GM23338 (cell line): Measurements from ENCODE around the gene RGCC. TPM values are rescaled to one million over a fixed set of nuclear protein-coding genes. Genes with fewer than 3 reads are reported as not detected.
"Not testable (repeated sequence)": the region's sequence is repeated elsewhere in the genome, so short reads cannot be mapped to it uniquely, and the experiment has no call there.

Experiments used
- ATAC-seq: fragments of 200-7000 bp; cut with Tn5 transposase; 3 replicates; pipeline ENCODE4 v1.9.1; 2020
- DNase-seq: peaks from one replicate; pipeline ENCODE4 v3.0.0-alpha.2; 2015; ENCODE audit warnings: low spot score
- H2AFZ ChIP-seq: fragments of 200-600 bp; sonication (generic); 2 replicates; pipeline ENCODE4 v1.8.0; 2016; ENCODE audit warnings: antibody characterized with exemption, mild to moderate bottlenecking, moderate library complexity
- H3F3A ChIP-seq: fragments of 200-600 bp; sonication (generic); replicated peaks from 2 replicates; pipeline ENCODE4 v1.8.0; 2017; ENCODE audit warnings: antibody characterized with exemption, mixed run types, low read depth
- H3K27ac ChIP-seq: fragments of 200-600 bp; sonication (generic); 2 replicates; pipeline ENCODE4 v1.6.1; 2016; ENCODE audit warnings: low read depth
- H3K27me3 ChIP-seq: fragments of 200-600 bp; sonication (generic); 2 replicates; pipeline ENCODE4 v1.8.0; 2016; ENCODE audit warnings: mild to moderate bottlenecking, mixed run types, moderate library complexity; ENCODE audit not compliant: insufficient read depth
- H3K36me3 ChIP-seq: fragments of 200-600 bp; sonication (generic); 2 replicates; pipeline ENCODE4 v1.8.0; 2016; ENCODE audit warnings: mild to moderate bottlenecking; ENCODE audit not compliant: insufficient read depth
- H3K4me1 ChIP-seq: fragments of 200-600 bp; sonication (generic); 2 replicates; pipeline ENCODE4 v1.8.0; 2016; ENCODE audit warnings: mild to moderate bottlenecking, moderate library complexity; ENCODE audit not compliant: insufficient read depth
- H3K4me2 ChIP-seq: fragments of 200-600 bp; sonication (generic); 2 replicates; pipeline ENCODE4 v1.7.1; 2017; ENCODE audit warnings: mixed run types
- H3K4me3 ChIP-seq: fragments of 200-600 bp; sonication (generic); 2 replicates; pipeline ENCODE4 v1.6.1; 2016; ENCODE audit warnings: mixed run types
- H3K79me2 ChIP-seq: fragments of 200-600 bp; sonication (generic); replicated peaks from 2 replicates; pipeline ENCODE4 v1.8.0; 2017; ENCODE audit warnings: mild to moderate bottlenecking; ENCODE audit not compliant: insufficient read depth
- H3K9me2 ChIP-seq: fragments of 200-600 bp; sonication (generic); 2 replicates; pipeline ENCODE4 v1.8.0; 2017; ENCODE audit not compliant: insufficient read depth
- H4K20me1 ChIP-seq: fragments of 200-600 bp; sonication (generic); replicated peaks from 2 replicates; pipeline ENCODE4 v1.8.0; 2017; ENCODE audit warnings: mild to moderate bottlenecking; ENCODE audit not compliant: insufficient read depth
- H3K27ac Mint-ChIP-seq: 2 replicates; pipeline ENCODE4 v1.8.0; 2020; ENCODE audit warnings: inconsistent platforms, mild to moderate bottlenecking, moderate library complexity, mixed read lengths
- H3K27me3 Mint-ChIP-seq: 3 replicates; pipeline ENCODE4 v1.8.0; 2022; ENCODE audit warnings: low read depth, mild to moderate bottlenecking, moderate library complexity, mixed read lengths, inconsistent platforms; ENCODE audit not compliant: insufficient read depth, poor library complexity
- H3K36me3 Mint-ChIP-seq: 3 replicates; pipeline ENCODE4 v1.8.0; 2021; ENCODE audit warnings: low read depth, mild to moderate bottlenecking, inconsistent platforms, moderate library complexity, mixed read lengths
- H3K4me1 Mint-ChIP-seq: 3 replicates; pipeline ENCODE4 v1.8.0; 2020; ENCODE audit warnings: mild to moderate bottlenecking, inconsistent platforms, mixed read lengths
- H3K4me3 Mint-ChIP-seq: 3 replicates; pipeline ENCODE4 v1.8.0; 2021; ENCODE audit warnings: moderate library complexity, mild to moderate bottlenecking, inconsistent platforms, mixed read lengths
- H3K9me3 Mint-ChIP-seq: 3 replicates; pipeline ENCODE4 v1.8.0; 2020; ENCODE audit warnings: moderate library complexity, mild to moderate bottlenecking, inconsistent platforms, mixed read lengths
- EZH2 ChIP-seq: fragments of 200-600 bp; sonication (generic); IDR thresholded peaks from one replicate; pipeline ENCODE4 v1.8.0; 2017; ENCODE audit warnings: antibody characterized with exemption, mild to moderate bottlenecking, low read depth; ENCODE audit not compliant: unreplicated experiment
- EZH2phosphoT487 ChIP-seq: fragments of 200-600 bp; sonication (generic); IDR thresholded peaks from one replicate; pipeline ENCODE4 v1.8.1; 2018; ENCODE audit warnings: antibody characterized with exemption; ENCODE audit not compliant: unreplicated experiment
- JUNB ChIP-seq: IDR thresholded peaks from one replicate; pipeline ENCODE4 v1.6.1; 2016; ENCODE audit warnings: antibody characterized with exemption; ENCODE audit not compliant: unreplicated experiment
- STAT1 ChIP-seq: IDR thresholded peaks from one replicate; pipeline ENCODE4 v1.6.1; 2016; ENCODE audit warnings: antibody characterized with exemption; ENCODE audit not compliant: unreplicated experiment
- ZNF114 ChIP-seq: fragments of 250-450 bp; sonication (Bioruptor Pico); IDR thresholded peaks from 2 replicates; pipeline ENCODE4 v1.5.0; 2020; ENCODE audit warnings: mild to moderate bottlenecking, moderate library complexity
- ZNF462 ChIP-seq: fragments of 250-450 bp; sonication (Bioruptor Pico); IDR thresholded peaks from 2 replicates; pipeline ENCODE4 v1.5.0; 2020; ENCODE audit warnings: mild to moderate bottlenecking, moderate library complexity
- polyA plus RNA-seq: library from polyadenylated mRNA; unstranded; fragments of >200 nt; fragmentation: Nextera tagmentation; extraction: Ambion mirVana; gene quantifications from 2 replicates; pipeline ENCODE4 v1.2.1, GENCODE V29; 2016
- total RNA-seq: library from RNA; depleted of rRNA; stranded (reverse); fragments of >200 nt; shearing (Covaris generic); gene quantifications from 2 replicates; pipeline ENCODE4 v1.2.3, GENCODE V29; 2014
- TF ChIP-seq, protein P1 (sequence below): IDR thresholded peaks from one replicate; pipeline ENCODE4 v1.6.1; 2018; ENCODE audit warnings: antibody characterized with exemption; ENCODE audit not compliant: unreplicated experiment

RGCC gene
- total and polyA plus RNA-seq, 2 experiments from 2014 or later: 0.65 to 0.66 TPM

GRCh38 chr13:41503356-41503755, 46.0 kb downstream of the RGCC start:
- Histone ChIP-seq H3K27me3 (no peaks in the 10 kb centered on the region), H3K4me1 (no peaks in the 10 kb centered on the region), H3K4me3 (no peak overlapping the region), H3K4me2 (no peak overlapping the region), H3K27ac (no peak overlapping the region), H3K36me3 (no peaks in the 10 kb centered on the region), H3K9me2 (peaks cover 4% of the 10 kb centered on the region; the same call in 1 of the 2 replicates), H4K20me1 (no peaks in the 10 kb centered on the region), H3K79me2 (no peaks in the 10 kb centered on the region), H3F3A (no peaks in the 10 kb centered on the region), H2AFZ (no peak overlapping the region)
- H3K4me1 Mint-ChIP-seq: no peaks in the 10 kb centered on the region
- H3K9me3 Mint-ChIP-seq: peaks cover 7% of the 10 kb centered on the region; the same call in 1 of the 3 replicates
- TF ChIP-seq EZH2 (no peak), EZH2phosphoT487 (no peak), ZNF114 (CRISPR knock-in tag) (no peak), STAT1 (no peak), JUNB (no peak)
- no peak overlapping the region for H3K27ac Mint-ChIP-seq
- ATAC-seq (no peak), DNase-seq (no peak)
- H3K27me3 Mint-ChIP-seq: peaks cover 2% of the 10 kb centered on the region
- no peak overlapping the region for H3K4me3 Mint-ChIP-seq
- no peaks in the 10 kb centered on the region for H3K36me3 Mint-ChIP-seq

GRCh38 chr13:41504657-41505056, 47.3 kb downstream of the RGCC start:
- H3K9me2 ChIP-seq, H3K27ac Mint-ChIP-seq, H3K9me3 Mint-ChIP-seq, H2AFZ ChIP-seq, DNase-seq, H3F3A ChIP-seq, H3K27me3 ChIP-seq, H3K27me3 Mint-ChIP-seq, ATAC-seq, H3K4me1 Mint-ChIP-seq, H3K27ac ChIP-seq, H3K79me2 ChIP-seq, H3K36me3 Mint-ChIP-seq, H3K4me3 ChIP-seq, H3K4me3 Mint-ChIP-seq, H3K4me1 ChIP-seq, H4K20me1 ChIP-seq, H3K36me3 ChIP-seq, H3K4me2 ChIP-seq: not testable (repeated sequence)

- H3K36me3 Mint-ChIP-seq: no peaks in the 10 kb centered on the region
- peaks cover 2% of the 10 kb centered on the region for H3K27me3 Mint-ChIP-seq
- H3K27me3 ChIP-seq: no peaks in the 10 kb centered on the region
- no peaks in the 10 kb centered on the region for H3K4me1 Mint-ChIP-seq
- no peak overlapping the region for H3K4me3 ChIP-seq
- H3K9me2 ChIP-seq: peaks cover 10% of the 10 kb centered on the region; the same call in 1 of the 2 replicates
- no peak overlapping the region for H3K27ac ChIP-seq
- peaks cover 7% of the 10 kb centered on the region; the same call in 1 of the 3 replicates for H3K9me3 Mint-ChIP-seq
- H3K4me2 ChIP-seq: no peak overlapping the region
- no peak overlapping the region for H2AFZ ChIP-seq
- ATAC-seq: no peak
- no peaks in the 10 kb centered on the region for H3K4me1 ChIP-seq
- no peaks in the 10 kb centered on the region for H3K36me3 ChIP-seq
- H3F3A ChIP-seq: no peaks in the 10 kb centered on the region
- H4K20me1 ChIP-seq: no peaks in the 10 kb centered on the region
- no peak overlapping the region for H3K27ac Mint-ChIP-seq
- H3K4me3 Mint-ChIP-seq: no peak overlapping the region
- no peak for DNase-seq
- H3K79me2 ChIP-seq: no peaks in the 10 kb centered on the region
- TF ChIP-seq ZNF462 (CRISPR knock-in tag): no peak
- TF ChIP-seq, protein P1, sequence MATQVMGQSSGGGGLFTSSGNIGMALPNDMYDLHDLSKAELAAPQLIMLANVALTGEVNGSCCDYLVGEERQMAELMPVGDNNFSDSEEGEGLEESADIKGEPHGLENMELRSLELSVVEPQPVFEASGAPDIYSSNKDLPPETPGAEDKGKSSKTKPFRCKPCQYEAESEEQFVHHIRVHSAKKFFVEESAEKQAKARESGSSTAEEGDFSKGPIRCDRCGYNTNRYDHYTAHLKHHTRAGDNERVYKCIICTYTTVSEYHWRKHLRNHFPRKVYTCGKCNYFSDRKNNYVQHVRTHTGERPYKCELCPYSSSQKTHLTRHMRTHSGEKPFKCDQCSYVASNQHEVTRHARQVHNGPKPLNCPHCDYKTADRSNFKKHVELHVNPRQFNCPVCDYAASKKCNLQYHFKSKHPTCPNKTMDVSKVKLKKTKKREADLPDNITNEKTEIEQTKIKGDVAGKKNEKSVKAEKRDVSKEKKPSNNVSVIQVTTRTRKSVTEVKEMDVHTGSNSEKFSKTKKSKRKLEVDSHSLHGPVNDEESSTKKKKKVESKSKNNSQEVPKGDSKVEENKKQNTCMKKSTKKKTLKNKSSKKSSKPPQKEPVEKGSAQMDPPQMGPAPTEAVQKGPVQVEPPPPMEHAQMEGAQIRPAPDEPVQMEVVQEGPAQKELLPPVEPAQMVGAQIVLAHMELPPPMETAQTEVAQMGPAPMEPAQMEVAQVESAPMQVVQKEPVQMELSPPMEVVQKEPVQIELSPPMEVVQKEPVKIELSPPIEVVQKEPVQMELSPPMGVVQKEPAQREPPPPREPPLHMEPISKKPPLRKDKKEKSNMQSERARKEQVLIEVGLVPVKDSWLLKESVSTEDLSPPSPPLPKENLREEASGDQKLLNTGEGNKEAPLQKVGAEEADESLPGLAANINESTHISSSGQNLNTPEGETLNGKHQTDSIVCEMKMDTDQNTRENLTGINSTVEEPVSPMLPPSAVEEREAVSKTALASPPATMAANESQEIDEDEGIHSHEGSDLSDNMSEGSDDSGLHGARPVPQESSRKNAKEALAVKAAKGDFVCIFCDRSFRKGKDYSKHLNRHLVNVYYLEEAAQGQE: no peak
Measured at GRCh38 chr13:41505209-41505835, 48.0 kb downstream of the RGCC start.
